A549 treated with ZK216348 at 1 μM for 4 hours (cell line): ENCODE data around the gene CRTC3. TPM values are rescaled to one million over a fixed set of nuclear protein-coding genes. Genes with fewer than 3 reads are reported as not detected.

ENCODE experiments used
- total RNA-seq: library from RNA; stranded (reverse); fragments of 200-300 nt; extraction: Qiagen RNA extraction; gene quantifications from 5 replicates; pipeline ENCODE4 v1.2.3, GENCODE V29; 2022; ENCODE audit warnings: low read depth

Gene CRTC3, protein sequence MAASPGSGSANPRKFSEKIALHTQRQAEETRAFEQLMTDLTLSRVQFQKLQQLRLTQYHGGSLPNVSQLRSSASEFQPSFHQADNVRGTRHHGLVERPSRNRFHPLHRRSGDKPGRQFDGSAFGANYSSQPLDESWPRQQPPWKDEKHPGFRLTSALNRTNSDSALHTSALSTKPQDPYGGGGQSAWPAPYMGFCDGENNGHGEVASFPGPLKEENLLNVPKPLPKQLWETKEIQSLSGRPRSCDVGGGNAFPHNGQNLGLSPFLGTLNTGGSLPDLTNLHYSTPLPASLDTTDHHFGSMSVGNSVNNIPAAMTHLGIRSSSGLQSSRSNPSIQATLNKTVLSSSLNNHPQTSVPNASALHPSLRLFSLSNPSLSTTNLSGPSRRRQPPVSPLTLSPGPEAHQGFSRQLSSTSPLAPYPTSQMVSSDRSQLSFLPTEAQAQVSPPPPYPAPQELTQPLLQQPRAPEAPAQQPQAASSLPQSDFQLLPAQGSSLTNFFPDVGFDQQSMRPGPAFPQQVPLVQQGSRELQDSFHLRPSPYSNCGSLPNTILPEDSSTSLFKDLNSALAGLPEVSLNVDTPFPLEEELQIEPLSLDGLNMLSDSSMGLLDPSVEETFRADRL
- 17.6 to 26.3 TPM (median 25.0 TPM) in 5 replicates for total RNA-seq

DNA sequence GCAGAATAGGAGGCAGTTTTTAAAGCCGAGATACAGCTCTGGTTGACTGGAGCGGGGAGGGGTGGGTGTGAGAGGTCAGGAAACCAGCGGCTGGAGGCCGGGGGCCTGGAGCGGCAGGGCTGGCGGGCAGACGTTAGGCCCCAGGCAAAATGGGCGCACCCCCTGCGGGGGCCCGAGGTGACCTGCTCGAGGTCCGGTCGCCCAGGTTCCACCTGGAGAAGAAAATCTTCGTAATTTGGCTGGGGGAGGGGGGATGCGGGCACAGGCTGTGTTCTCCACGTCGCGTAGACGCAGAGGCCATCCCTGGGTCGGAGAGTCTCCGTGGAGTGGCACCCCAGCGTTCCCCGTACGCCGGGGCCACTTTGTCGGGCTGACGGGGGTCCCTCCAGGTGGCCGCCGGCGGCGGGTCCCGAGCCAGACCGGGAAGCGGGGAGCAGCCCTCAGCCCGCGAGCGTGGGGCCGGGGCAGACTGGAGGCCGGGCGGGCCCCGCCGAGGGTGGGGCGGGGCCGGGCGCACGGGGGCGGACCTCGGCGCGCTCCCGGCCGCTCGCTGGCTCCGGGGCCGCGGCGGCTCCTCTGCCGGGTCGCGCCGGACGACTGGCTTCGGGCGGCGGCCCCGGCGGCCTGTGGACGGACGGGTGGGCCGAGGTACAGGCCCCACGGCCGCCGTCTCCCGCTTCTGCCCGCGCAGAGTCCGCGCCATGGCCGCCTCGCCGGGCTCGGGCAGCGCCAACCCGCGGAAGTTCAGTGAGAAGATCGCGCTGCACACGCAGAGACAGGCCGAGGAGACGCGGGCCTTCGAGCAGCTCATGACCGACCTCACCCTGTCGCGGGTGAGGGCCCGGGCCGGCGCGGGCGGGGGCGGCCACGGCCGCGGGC lies at the start of gene CRTC3:
Gene CRTC3 (plus strand): TSS at position 553 of the 879 bp plus-strand sequence. CDS start 149 bp downstream, at position 702.

Other genes with a start within 250 kb of the CRTC3 start
- 0.62 to 1.7 TPM (median 1.0 TPM) in 5 replicates for gene ZNF774, start 177.6 kb upstream of the CRTC3 start, total RNA-seq
- gene IQGAP1, start 141.7 kb upstream of the CRTC3 start, total RNA-seq = 137 to 278 TPM (median 151 TPM) in 5 replicates
- 11.6 to 18.7 TPM (median 12.6 TPM) in 5 replicates for gene BLM, start 187.4 kb downstream of the CRTC3 start, total RNA-seq